ENCODE data around the gene PLXNA4.
"Not testable (repeated sequence)": the region's sequence is repeated elsewhere in the genome, so short reads cannot be mapped to it uniquely, and the experiment has no call there.

PLXNA4 gene

DNA sequence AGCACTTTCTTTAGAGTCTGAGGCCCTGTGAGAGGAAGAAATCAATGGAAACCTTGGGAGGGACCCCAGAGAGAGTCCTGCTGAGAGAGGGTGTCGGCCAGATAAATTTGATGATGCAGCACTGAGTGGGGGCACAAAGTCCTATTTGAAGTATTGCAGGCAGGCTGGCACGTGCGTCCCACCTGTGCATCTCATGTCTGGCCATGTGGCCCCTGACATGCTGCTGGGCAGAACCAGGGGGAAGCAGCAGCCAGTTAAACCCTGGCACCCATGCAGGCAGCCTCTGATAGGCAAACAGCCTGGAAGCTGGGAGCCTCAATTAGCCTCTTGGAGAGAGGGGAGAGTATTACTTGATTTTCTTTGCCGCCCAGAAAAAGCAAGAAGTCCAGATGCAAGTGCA is 180.9 kb downstream of the PLXNA4 start:
- in situ Hi-C loops (cut with HindIII; ENCODE audit: low sequenced_read_pairs) = no loop called here

DNA sequence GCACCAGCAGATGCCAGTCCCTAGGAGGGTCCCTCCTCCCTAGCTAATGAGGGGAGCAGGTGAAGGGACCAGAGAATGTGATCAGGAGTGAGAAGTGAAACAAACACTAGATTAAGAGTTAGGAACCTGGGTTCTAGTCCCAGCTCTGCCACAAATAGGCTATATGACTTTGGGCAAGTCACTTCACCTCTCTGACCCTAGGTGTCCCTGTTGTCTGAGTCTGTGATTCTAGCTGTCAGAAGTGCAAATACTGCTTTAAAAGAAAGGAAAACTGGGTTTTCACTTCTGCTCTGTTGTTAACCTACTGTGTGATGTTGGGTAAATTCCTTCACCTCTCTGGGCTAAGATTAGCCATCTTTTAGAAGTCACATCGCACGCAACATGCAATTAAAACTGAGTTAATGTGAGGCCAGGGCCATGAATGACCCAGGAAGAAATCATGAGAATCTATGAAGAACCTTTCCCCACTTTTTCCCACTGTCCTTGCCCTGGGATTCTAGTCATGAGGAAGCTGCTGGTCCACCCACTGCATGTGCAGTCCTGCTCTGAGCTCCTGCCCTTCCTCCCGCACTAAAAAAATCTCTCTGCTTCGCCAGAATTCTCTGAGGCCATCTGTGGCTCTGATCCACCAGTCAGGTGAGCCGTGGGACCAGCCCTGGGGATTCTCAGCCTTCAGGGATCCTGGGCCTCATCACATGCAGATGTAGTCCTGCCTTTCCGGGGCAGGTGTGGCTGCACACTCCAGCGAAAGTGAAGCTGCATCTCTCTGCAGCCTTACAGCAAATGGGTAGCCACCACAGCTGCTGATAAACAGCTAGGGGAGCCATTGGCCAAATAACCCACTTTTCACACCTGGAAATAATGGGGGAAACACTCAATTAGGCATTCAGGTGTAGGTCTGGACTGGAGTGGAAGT is 181.7 kb downstream of the PLXNA4 start:
- in situ Hi-C loops (cut with HindIII; ENCODE audit: low sequenced_read_pairs) = no loop called here

DNA sequence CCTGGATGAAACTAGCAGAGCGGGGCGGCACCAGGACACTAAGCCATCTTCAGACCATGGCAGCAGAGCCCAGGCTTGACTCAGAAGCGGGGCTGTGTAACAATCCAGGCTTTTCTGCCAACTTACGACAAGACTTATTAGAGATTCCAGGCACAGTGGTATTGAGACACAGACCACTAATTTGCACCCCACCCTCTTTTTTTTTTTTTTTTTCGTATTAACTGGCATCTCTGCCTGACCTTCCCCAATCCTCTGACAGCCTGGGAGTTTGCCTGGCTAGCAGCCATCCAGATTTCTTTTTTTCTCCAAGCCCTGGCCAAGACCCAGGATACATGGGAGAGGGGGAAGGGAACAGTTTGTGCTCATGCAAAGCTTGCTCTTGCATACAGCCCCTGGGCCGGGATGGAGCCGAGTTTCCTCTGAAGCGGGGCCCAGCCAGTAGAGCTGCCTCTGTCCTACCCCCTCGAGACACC is 182.4 kb downstream of the PLXNA4 start:
- in situ Hi-C loops (cut with HindIII; ENCODE audit: low sequenced_read_pairs) = no loop called here

DNA sequence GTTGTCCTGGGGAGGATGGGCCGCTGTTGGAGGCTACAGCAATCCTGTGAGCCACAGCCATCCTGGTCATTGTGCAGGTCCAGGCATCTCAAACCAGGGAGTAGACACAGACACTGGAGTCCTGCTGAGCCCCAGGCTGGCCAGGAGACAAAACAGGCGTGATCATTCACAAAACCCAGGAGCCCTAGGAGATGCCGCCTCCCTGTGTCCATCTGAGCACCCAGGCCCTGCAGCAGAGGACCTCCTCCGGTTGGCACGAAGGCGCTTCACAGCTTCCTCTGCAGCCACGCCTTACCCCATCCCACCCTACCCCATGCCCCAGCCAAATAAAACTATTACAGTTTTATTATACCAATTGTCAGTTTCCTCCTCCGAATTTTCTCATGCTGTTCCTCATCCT is 183.6 kb downstream of the PLXNA4 start:
- in situ Hi-C loops (cut with HindIII; ENCODE audit: low sequenced_read_pairs) = no loop called here

DNA sequence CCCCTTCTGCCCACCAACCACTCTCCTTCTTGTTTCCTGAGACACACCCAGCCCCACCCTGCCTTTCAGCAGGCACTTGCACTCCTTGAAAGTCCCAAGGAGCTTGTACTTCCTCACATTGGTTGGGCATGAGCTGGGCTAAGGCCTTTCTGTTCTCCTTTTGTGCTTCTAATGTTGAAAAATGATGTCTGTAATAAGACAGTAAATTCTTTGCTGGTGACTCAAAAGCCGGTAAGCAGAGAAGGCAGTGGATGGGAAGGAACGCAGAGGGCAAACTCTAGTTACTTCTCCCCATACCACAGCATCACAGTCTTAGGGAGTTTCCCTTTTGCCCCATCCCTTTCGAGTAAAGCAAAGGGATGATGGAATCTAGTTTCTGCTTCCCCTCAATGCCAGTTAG is 185.6 kb downstream of the PLXNA4 start:
- in situ Hi-C loops (cut with HindIII; ENCODE audit: low sequenced_read_pairs) = no loop called here

DNA sequence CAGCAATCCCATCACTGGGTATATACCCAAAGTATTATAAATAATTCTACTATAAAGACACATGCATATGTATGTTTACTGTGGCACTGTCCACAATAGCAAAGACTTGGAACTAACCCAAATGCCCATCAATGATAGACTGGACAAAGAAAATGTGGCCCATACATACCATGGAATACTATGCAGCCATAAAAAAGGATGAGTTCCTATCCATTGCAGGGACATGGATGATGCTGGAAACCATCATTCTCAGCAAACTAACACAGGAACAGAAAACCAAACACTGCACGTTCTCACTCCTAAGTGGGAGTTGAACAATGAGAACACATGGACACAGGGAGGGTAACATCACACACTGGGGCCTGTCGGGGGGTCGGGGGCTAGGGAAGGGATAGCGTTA is 186.2 kb downstream of the PLXNA4 start:
- in situ Hi-C loops (cut with HindIII; ENCODE audit: low sequenced_read_pairs) = not testable (repeated sequence)

DNA sequence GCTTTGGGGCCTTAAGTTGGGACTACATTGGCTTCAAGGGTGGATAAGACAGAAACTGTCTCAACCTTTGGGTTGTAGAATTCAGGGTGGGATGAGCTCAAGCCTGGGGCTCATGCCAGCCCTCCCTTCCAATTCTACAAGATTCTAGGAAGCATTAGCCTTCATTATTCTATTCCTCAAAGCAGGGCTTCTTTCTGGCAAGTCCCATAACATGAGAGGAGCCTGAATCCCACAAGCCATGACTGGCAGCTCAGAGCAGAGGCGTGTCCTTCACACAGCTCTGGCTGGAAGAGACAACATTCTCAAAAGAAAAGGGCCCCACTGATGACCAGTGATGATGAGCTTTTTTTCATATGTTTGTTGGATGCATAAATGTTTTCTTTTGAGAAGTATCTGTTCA is 187.6 kb downstream of the PLXNA4 start:
- in situ Hi-C loops (cut with HindIII; ENCODE audit: low sequenced_read_pairs) = no loop called here

DNA sequence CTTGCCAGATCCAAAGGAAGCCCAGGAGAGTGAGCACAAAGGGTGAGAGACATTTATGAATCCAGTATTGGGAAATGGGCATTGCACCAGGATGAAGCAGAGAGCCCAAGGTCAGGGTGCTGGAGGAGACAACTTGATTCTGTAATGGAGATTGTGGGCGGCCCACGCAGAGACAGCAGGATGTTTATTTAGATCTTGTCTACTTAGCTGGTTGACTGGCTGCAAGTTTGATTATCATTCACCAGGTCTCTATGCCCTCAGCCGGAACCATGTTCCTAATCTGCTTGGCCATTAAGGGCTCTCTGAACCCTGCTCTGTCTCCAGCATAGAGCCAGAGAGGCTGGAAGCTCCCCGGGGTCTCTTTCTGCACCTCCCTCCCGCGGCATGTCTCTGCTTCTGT is 188.7 kb downstream of the PLXNA4 start:
- in situ Hi-C loops (cut with HindIII; ENCODE audit: low sequenced_read_pairs) = no loop called here

DNA sequence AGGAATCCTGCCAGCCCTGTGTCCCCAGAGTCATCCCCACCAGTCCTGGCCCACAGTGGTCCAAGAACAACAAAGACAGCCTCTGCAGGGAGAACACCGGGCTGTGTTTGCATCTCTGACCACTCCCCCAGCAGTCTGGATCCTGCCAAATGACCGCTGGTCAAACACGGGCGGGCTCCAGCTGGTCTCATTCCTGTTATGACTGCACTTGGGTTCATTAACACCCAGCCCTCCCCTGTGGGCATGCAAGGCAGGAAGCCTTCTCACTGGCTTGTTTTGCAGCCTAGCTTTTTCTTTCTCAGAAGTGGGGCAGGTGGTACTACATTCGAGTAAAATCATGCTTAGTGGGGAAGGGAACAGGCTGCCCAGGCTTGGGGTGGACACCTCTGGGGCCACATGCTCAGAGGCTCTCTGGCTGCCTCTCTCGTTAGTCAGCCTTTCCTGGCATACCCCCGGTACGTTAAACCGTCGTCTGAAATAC is 190.0 kb downstream of the PLXNA4 start:
- in situ Hi-C loops (cut with HindIII; ENCODE audit: low sequenced_read_pairs) = no loop called here

DNA sequence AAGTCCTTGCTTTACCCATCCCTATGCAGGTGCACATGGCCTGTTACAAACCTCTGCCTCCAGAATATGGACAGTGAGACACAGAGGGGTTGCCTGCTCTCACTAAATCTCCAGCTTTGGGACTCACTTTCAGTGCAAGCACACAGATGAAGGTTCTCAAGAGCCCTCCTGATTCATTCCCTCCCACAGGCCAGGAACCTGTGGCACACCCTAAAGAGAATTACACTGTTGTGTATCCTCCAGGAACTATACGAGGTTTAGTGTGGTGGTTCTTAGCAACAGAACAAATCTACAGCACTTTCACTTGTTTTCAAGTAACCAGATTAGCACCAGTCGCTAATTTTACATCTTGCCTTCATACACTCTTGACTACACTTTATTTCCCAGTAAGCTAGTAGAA is 192.3 kb downstream of the PLXNA4 start:
- in situ Hi-C loops (cut with HindIII; ENCODE audit: low sequenced_read_pairs) = no loop called here

DNA sequence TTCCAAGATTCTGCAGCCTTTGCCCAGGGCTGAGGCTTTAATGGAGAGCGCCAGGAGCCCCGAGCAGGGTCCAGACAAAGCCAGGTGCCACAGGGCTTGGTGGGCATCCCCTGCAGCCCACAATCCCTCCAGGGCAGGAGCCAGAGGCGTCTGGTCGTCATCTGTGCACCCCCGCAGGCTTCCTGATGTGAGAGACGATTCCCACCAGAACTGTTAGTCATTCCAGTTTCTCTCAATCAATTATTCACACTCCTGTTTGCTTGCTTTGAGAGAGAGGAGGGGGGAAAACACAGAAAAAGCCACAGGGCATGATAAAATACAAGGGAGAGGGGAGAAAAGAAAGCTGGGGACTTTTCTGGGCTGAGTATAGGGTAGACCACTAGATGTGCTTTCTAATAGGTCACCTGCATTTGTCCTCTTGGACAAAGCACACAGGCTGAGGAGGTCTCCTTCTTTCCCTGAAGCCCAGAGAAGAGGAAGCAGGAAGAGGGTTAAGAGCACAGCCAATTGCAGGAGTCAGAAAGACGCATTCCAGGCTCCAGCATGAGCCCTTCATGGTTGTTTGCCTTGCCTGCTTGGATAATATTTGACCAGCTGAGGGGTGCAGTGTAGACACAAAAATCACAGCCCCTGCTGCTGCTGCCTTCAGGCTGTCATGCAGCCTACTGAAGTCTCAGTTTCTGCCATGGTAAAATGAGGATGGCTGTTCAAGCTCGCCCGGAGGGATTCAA is 194.4 kb downstream of the PLXNA4 start:
- in situ Hi-C loops (cut with HindIII; ENCODE audit: low sequenced_read_pairs) = no loop called here

DNA sequence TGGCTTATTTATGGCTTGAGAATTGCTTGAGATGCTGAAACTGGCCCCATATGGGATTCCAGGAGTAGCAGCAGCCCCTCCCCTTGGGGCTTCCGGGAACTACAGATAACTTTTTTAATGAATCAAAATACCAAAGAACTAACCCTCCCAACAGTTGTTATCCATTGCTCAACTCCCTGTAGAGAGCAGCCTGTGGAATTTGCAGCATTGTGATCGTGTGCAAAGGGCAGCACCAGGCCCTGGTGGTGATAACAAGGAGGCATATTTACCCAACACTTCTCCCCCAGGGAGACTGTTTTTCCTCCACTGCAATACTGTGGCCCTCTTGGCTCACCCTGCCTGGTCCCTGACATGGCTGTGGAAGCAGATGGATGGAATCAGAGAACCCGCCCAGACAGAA is 196.2 kb downstream of the PLXNA4 start:
- in situ Hi-C loops (cut with HindIII; ENCODE audit: low sequenced_read_pairs) = no loop called here

DNA sequence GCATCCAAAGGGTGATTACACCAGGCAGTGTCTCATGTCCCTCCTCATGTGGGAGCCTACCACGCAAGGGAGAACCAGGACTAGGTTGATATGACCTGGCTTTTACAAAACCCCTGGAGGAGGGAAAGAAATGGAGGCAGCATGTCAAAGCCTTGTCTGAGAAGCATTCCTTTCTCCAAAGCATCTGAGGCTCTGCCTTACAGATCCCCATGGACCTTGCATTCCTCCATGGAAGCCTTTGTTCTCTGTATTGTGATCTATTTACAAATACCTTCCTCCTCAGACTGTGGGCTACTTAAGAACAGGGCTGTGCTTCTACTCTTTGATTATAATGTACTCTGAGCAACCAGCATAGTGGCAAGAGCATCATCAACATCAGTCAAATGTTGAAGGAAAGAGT is 197.0 kb downstream of the PLXNA4 start:
- in situ Hi-C loops (cut with HindIII; ENCODE audit: low sequenced_read_pairs) = no loop called here

DNA sequence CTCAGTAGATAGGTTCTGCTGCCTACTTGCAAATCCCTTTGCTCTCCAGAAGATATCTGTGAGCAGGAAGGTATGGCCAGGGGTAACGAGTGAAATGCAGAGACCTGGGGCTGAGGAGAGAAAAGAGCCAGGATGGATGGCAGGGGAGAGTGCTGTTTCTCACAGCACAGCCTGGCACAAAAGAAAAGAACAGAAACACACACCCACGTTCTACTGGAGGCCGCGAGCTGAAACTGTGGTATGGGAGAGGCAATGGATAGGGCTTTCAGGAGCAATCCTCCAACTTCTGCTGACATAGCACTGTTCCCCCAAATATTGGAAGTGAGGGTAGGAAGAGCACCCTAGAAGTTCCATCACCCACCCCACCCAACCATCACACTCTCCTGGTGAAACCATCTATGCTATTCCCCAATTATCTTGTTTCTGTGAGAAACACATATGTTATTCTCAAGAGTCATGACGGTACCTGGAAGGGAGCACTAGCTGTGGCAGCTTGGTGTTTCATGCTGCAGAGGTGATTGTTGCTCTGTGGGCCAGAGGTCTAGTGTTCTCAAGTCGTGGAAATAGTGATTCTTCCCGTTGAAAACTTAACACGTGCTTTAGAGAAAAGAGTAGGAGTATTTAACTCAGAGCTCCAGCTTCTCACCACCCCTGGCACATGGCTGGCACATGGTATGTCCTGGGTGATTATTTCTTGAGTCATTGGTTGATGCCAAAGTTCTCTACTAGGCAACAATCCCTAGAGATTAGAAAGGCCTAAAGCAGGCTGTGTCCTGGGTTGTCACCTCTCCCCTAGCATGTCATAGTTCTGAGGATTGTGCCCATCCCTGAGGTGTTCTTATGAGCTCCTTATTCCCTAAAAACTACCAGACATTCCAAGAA is 198.3 kb downstream of the PLXNA4 start:
- in situ Hi-C loops (cut with HindIII; ENCODE audit: low sequenced_read_pairs) = no loop called here

DNA sequence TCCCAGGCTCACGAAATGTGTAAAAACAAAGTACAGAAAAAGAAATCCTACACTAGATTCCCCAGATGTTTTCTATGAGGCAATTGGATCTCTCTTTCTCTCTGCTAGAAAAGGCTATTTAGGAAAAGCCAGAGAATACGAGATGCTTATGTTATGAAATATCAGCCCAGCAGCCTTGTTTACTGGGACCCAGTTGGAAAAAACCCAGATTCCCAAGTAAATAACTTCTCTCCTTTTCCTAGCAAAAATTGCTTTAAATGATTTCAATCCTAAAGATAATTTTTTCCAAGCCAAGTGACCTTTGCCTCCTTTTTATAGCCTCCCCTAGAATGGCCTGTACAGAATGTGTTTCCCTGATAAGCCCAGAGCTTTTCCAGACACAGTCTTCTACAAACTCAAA is 199.3 kb downstream of the PLXNA4 start:
- in situ Hi-C loops (cut with HindIII; ENCODE audit: low sequenced_read_pairs) = no loop called here

DNA sequence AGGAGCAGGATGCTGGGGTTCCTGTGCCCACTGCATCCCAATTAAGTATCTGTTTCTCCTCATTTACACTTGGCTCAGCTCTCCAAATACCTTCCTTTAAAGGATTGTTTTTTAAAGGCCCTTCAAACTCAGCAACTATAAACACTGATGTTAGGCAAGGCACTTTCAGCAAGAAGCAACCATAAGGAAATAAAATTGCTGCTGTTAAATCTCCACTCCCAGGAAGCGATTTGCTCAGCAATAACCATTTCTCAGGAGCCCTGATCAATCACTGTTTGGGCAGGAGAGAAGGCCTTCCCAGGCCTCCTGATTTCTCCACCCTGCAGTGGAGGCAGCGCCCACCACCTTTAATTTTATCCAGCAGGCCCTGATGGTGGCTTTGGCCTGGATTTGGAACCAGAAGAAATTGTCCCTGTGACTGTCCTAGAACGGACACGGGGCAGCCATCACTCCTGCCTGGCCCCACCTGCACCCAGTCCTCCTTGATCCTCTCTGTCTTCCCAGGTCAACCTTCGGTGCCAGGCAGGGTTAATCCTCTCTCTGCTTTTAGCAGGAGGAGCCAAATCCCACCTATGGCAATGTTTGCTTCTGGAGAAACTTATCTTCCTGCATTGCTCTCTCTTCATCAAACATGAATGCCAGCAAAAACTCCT is 199.8 kb downstream of the PLXNA4 start:
- in situ Hi-C loops (cut with HindIII; ENCODE audit: low sequenced_read_pairs) = no loop called here

DNA sequence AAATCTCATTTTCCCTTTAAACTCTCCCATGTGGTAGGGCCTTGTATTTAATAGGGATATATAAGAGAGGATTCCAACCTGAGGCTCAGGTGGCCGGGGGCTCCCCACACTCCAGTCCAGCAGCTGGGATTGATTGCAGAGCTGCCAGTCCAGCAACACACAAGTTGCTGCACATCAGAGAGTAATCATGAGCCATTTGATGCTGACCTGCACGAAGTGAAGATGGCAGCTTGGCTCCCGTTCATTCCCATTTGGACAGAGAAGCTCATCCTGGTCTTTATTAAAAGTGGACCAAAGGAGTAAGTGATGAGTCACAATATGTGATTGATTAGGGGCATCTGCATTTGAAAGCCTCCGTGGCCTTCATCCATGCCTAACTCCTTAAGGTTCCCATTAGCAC is 202.4 kb downstream of the PLXNA4 start:
- in situ Hi-C loops (cut with HindIII; ENCODE audit: low sequenced_read_pairs) = no loop called here

DNA sequence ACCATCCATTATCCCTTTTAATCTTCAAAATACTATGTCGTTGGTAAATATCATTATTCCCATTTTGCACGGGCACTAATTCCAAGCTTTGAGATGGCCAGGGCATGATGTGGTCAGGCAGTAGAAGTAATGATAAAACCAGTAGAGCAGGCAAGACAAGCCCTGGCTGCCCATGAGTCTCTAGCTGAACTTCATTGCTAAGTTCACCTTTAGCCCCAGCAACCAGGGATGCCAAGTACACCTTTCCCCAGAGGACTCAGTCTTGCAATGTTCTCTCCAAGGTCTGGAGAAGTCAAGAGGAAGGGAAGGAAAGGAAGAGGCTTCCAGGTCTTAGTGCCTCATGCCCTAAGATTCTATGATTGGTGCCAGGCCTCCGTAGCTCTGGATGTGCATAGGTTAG is 203.2 kb downstream of the PLXNA4 start:
- in situ Hi-C loops (cut with HindIII; ENCODE audit: low sequenced_read_pairs) = no loop called here

DNA sequence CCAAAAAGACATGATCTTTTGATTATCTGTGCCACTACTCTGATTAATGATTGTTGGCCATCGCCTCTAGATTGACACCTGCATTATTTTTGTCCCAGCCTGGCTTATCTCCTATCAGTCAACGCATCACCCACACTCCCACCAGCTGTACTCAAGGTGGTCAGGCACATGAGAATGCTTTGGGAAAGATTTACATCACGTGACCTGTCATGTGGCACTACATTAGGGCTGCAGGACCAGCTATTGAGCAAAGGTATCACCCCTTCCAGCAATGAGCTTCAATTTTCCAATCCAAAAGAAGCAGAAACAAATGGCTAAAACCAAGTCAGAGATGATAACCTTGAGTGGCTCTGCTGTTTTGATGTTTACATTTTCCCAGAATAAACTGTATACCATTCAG is 204.3 kb downstream of the PLXNA4 start:
- in situ Hi-C loops (cut with HindIII; ENCODE audit: low sequenced_read_pairs) = no loop called here

DNA sequence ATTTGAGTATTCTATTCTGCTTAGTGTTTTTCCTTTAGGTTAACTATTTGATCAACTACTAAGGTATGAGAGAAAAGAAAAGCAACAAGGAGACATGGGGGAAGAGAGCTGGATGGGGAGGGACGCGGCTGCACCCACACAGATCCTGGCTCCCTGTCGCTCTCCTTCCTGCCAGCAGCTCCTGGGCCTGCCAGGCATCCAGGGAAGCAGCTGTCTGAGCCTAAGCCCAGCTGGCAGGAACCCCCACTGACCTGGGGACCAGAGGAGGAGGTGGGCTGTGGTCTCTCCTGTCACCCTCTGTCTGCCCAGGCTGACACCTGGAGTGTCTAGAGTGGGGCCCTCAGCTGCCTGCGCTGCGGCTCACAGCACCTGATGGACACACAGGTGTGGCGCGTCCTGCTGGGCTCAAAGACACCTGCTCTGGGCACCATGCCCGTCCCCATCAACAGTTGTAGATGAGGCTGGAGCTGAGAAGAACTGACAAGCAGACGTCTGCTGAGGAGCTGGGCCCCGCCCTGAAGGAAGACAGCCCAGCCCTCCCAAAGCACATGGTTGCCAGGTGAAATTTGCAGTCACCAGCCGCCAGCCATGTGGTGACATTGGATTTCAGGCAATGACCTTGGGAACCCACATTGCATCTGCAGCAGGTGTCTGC is 207.9 kb downstream of the PLXNA4 start:
- in situ Hi-C loops (cut with HindIII; ENCODE audit: low sequenced_read_pairs) = no loop called here

Measured in DLD1 (cell line).